GM18868 (cell line): ENCODE measurements around the gene RAD51B.

Experiments
- ATAC-seq: cut with Tn5 transposase; IDR thresholded peaks from one replicate; pipeline ENCODE4 v1.9.1; 2021; ENCODE audit warnings: mild to moderate bottlenecking, moderate library complexity; ENCODE audit not compliant: unreplicated experiment

The RAD51B gene

GRCh38 chr14:68492381-68493151 is 673.0 kb downstream of the RAD51B start:
- no peak for ATAC-seq

GRCh38 chr14:68493152-68493911 is 673.8 kb downstream of the RAD51B start:
- ATAC-seq = no peak

- peak; percentile 66 for ATAC-seq
These were observed 675.8 kb downstream of the RAD51B start for GRCh38 chr14:68495101-68496039.

- ATAC-seq = no peak
These were observed 677.4 kb downstream of the RAD51B start for GRCh38 chr14:68497011-68497410.

GRCh38 chr14:68499451-68499850 is 679.9 kb downstream of the RAD51B start:
- no peak for ATAC-seq

GRCh38 chr14:68501171-68501570 is 681.6 kb downstream of the RAD51B start:
- ATAC-seq = no peak

GRCh38 chr14:68501614-68502052 is 682.1 kb downstream of the RAD51B start:
- no peak for ATAC-seq

- no peak for ATAC-seq
These were observed 682.7 kb downstream of the RAD51B start for GRCh38 chr14:68502230-68502629.

- ATAC-seq = no peak
These were observed 683.7 kb downstream of the RAD51B start for GRCh38 chr14:68503186-68503825.

GRCh38 chr14:68504861-68505260 is 685.3 kb downstream of the RAD51B start:
- no peak for ATAC-seq

- peak; percentile 19 for ATAC-seq
These were observed 686.6 kb downstream of the RAD51B start for GRCh38 chr14:68506021-68506644.

GRCh38 chr14:68506645-68507419 is 687.3 kb downstream of the RAD51B start:
- ATAC-seq = peak; percentile 77

GRCh38 chr14:68507544-68508081 is 688.0 kb downstream of the RAD51B start:
- ATAC-seq = no peak

- no peak for ATAC-seq
These were observed 689.0 kb downstream of the RAD51B start for GRCh38 chr14:68508581-68508980.

GRCh38 chr14:68509188-68509983 is 689.8 kb downstream of the RAD51B start:
- no peak for ATAC-seq

GRCh38 chr14:68510201-68511128 is 690.9 kb downstream of the RAD51B start:
- ATAC-seq = no peak
